Dermis microvascular lymphatic vessel endothelial cell (primary cell): ENCODE results near the gene CDH13. TPM values are rescaled to one million over a fixed set of nuclear protein-coding genes. Genes with fewer than 3 reads are reported as not detected.

Source experiments
- DNase-seq, 2 donors: peaks; one replicate each; pipeline versions ENCODE4 v3.0.0 to v3.0.0-alpha.2; 2010; ENCODE audit warnings: low read depth in 2 of 2
- total RNA-seq: library from RNA; depleted of rRNA; stranded (reverse); fragments of >200 nt; gene quantifications from 2 replicates; pipeline ENCODE4 v1.2.1, GENCODE V29; 2014

The CDH13 gene
- total RNA-seq, 1 donor from 2014 or later, result 68.9 TPM

DNA sequence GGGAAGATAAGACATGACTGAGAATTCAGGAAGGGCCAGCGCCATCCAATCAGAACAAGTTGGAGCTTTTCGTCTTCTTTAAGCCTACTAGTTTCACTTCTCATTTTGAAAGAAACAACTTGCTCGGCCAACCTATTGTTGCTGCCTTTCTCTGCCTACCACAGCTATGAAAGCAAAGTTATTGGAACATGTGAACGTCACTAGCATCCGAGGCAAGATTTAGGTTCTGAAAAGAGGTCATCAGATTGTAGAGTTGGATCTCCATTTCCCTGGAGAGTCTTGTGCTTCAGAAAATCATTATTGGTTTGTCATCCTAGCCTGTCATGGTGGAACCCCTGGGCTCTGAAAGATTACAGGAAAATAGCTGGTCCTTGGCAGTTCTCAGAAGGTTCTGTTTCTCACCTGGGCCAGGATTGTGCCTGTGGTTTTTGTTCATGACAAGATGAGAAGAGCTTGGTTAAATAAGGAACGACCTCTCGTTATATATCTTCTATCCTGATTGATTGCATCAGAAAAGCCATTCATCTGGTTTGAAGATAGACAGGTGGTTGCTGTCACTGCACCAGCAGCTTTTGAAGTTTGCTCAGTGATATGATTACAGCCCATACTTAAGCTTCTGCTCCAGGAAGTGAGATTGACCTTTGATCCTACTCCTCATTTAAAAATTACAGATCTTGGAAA lies 25.3 kb downstream of the CDH13 start:
- no peak for DNase-seq

DNA sequence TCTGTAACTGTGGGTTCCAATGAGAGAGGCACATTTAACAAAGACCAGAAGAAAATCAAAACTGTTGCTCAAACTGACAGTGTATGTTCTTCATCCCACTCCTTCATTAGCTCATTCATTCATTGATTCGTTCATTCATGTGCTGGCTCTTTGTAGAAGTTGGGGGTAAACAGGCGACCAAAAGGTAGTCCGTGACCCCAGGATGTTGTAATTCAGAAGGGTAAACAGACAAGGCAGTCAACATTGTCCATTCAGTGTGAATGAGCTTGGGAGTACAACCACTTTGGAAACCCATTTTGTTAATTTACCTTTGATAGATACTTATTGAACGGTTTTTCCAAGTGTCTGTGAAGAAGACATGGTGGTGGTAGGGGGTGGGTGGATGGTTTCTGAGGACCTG lies 26.1 kb downstream of the CDH13 start:
- DNase-seq, result no peak

DNA sequence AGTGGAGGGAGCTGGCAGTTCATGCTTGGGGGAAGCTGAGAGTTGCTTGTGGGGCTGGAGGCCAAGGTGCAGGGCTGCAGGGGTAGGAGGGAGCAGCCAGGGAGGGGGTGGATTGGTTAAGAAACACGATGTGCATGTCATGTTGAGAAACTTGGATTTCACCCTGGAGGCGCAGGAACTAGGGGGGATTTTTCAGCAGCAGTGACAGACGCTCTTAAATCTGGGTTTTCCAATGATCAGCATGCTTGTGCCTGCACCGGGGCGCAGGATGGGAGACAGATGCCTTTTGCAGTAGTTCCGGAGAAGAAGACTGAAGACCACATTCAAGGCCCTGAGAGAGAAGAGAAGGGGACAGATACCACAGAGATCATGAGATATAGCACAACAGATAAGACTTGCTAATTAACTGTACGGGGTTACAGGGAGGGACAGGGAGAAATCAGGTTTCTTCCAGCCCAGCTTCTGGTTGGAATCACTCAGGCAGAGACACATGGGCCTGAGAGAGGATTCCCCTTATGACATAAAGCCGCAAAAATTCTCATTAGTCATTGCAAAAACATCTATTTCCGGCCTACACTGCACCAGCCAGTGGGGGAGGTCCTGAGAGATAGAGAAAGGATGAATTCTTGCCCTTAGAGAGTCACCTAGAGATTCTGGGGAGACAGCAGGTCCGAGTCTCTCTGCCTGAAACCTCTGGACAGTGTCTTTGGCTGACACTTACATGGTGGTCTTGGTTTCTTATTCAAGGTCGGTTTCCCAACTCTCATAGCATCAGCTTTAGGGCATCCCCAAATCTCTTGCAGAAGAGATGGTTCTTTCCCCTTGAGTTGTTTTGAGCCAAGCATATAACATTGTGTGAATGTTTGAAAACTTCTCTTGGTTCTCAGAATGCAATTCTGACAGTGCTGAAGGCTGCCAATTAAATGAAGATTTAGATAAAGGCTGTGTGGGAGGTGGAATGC lies 27.1 kb downstream of the CDH13 start:
- peak; percentile 69 to 86 for DNase-seq

DNA sequence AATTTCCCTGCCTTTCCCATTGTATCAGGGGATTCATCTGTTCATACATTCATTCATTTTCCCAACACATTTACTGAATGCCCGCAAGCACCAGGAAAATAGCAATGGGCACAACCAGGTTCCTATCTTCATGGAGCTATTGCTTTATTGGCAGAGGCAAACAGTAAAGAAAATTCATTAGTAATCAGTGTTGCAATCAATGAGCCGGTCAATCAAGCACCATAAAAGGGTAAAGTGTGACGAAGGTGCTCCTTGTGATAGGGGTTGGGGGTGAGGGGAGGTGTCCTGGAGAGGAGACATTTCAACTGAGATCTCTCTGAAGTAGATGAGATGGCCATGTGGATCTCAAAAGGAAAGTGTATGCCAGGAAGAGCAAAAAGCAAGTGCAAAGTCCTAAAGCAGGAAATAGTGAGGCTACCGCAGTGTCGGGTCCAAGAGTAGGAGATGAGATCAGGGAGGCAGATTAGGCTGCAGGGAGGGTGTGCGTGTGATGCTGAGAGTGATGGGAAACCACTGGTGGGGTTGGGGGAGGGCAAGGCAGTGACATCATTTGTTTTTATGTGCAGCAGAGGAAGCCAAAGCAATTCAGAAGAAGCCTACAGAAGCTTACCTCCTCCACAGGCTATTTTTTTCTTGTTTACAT lies 28.4 kb downstream of the CDH13 start:
- DNase-seq, result peak in 1 of 2 donors; percentile 82

DNA sequence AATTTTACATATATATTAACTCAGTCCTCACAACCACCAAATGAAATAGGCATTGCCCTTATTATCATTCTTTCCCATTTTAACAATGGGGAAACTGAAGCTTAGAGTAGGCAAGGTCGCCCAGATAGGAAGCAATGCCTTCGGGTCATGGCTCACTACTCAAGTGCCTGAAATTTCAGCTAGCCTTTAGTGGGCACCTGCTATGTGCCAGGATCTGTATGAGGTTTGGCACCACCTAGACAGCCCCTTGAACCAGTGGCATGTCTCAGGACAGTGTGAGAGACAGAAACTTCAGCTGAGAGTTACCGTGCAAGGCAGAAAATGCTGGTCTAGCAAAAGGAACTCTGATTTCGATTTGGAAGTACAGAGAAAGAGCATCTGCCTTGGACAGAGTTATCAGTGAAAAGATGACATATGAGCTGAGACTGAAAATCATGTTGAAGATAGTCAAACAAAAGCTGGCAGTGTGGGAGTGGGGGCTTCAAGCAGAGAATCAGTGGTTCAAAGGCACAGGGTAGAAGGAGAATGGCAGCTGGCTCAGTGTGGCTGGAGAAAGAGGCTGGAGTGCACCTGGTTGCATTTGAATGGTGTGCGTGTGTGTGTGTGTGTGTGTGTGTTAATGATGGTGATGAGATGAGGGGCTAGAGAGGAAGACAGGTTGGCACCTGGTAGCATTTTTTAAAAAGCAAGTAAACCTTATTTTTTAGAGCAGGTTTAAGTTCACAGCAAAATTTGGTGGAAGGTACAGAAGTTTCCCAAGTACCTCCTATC lies 29.1 kb downstream of the CDH13 start:
- DNase-seq, result no peak

DNA sequence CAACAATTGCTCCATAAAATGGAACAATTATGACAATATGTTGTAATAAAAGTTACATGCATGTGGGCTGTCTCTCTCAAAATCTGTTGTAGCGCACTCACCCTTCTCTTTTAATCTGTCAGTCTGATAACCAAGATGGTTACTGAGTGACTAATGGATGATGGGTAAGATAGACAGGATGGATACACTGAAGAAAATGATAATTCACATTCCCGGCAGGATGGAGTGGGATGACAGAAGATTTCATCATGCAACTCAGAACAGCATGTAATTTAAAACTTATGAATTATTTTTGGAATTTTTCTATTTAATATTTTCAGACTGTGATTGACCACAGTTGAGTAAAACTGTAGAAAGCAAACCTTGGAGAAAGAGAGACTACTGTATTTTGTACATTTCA lies 30.5 kb downstream of the CDH13 start:
- no peak for DNase-seq

DNA sequence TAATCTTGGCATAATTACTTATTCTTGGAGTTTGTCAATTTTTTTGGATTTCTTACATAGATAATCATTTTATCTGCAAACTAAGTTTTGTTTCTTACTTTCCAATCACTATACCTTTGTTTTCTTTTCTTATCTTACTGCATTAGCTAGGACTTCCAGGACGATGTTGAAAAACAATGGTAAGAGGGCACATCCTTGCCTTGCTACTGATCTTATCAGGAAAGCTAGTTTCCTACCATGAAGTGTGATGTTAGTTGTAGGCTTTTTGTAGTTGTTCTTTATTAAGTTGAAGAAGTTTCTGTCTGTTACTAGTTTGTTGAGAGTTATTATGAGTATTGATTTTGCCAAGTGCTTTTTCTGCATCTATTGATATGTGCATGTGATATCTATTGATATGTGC lies 31.0 kb downstream of the CDH13 start:
- DNase-seq, result peak in 1 of 2 donors; percentile 41

DNA sequence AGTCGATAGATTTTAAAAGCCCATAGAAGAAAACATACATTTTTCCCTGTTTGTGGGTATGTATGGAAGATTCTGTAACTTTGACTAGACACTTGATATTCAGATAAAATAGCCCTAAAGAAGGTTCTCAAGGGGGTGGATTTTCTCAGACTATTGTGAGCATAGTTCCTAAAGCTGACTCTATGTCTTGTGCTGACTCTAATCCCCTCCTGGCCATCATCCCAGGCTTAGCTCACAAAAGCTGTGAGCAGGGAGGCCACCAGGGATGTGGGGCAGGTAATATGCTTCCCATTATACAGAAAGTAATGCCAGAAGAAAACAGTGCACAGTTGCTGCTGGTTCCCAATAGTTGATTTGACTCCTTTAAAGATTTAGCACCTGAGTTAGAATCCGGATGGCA lies 32.0 kb downstream of the CDH13 start:
- DNase-seq, result no peak

DNA sequence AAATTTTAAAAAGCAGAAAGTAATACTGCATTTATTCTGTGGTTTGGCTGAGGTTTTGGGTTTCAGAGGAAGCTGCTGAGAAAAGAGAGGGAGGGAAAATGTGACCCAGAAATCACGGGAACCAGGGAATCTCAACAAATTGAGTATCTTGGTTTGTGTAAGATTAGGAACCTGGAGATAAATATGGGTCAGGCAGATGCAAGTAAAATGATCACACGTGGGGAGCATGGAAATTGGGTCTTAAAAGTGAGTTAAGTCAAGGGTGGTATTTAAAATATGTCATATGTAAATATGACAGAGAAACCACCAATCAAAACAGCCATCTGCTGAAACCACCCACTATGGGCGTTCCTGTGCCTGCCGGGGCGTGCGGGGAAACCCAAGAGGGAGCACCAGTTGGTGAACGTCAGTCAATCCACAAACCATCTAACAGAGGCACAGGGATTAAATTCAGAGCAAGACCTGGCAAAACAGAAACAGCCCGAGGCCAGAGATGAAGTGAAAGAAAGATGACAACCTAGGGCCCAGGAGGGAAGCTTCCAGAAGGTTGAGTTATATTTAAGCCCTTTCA lies 33.4 kb downstream of the CDH13 start:
- DNase-seq, result no peak

DNA sequence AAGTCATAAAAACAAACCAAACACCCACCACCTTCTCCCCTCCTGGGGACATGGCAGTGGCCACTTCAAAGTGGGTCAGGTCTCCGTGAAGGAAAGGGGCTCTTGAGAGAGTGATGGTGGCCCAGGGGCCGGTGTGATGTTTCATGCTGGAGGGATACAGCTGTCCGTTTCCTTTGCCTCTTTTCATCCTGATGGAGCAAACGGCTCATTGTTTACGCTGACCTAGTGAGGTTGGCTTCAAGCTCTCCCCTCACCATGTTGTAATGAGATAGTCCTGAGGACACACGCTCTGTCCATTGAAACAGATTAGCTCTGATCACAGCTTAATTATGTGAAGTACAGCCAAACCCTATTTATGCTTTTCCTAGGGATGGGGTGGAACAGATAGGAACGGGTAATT lies 34.2 kb downstream of the CDH13 start:
- DNase-seq, result no peak

DNA sequence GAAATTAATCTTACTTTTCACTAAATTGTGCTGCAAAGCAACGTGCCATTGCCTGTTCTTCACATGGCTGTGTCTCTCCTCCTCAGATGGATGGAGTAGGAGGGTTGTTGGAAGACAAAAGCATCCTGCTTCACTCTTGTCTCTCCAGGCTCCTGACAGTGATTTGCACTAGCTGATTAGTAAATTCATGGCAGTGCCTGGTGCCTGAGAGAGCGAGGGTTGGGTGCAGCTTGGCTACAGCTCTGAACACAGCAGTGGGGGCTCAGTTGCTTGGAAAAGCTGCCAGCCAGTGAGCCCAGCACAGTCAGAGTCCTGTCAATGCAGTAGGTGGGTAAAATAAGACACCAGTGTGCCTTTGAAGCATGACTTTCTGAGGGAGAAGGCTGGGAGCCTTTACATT lies 37.4 kb downstream of the CDH13 start:
- DNase-seq, result no peak

DNA sequence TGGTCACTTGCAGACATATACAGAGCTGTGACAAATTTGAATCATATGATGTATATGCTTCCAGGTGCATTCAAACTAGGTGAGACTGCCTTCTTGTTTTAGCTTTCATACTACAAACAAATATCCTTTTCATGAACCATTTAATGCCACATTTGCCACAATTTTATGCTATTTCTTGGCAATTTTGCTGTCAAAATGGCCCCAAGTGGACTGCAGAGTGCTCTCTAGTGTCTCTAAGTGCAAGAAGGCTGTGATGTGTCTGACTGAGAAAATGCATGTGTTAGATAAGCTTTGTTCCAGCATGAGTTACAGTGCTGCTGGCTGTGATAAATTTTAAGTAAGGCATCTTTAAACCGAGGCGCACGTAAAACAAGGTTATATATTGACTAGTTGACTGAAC lies 38.3 kb downstream of the CDH13 start:
- no peak for DNase-seq

DNA sequence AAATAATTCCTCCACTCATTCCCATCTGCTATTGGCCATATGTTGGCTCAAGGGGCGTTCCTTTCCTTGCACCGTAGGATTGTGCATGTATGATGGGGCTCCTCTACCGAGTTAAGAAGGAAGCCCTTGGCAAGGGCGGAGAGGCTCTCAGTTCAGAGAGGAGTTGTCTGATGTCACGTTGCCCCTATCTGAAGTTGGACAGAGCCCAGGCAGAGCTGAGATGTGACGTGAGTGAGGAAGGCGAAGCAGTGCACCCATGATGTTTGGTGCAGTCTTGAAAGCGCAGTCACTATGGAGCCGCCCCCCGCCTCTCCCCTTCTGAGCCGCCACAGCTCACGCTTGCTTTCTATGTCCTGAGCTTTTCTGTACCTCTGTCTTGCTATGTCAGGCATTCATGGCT lies 40.7 kb downstream of the CDH13 start:
- no peak for DNase-seq

DNA sequence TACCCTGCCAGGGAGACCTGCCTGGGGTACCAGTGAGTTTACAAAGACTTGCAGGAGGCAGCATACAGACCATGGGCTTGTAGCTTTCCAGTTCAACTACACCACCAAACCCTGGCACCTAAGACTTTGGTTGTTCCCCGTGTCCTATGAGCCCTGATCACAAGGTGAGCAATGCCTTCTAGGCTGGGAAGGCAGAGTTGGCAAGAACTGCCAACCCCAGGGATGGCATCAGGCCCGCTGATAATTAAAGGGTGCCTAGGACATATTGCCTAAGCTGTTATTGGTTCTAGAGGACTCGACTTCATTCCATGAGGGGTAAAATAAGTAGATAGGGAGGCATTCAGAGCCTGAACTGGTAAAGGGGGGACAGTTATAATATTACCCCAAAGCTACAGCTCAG lies 41.3 kb downstream of the CDH13 start:
- no peak for DNase-seq

DNA sequence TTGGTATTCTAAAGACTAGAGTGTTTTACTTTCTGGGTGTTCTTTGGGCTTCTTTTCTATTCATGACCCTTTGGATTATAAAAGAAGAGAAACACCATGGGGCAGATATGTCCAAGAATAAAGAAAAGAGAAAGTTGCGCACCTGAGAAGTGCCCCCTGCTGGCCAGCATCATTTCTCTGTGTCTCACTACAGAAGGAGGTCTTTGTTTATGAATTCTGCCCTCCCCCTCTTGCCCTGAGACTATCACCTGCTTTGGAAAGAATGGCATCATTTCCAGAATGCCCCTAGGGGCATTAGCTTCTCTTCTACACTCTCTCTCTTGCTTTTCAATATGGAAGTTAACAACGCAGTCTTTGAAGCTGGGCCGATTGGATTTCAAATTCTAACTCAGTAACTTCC lies 45.0 kb downstream of the CDH13 start:
- DNase-seq, result peak in 1 of 2 donors; percentile 22

DNA sequence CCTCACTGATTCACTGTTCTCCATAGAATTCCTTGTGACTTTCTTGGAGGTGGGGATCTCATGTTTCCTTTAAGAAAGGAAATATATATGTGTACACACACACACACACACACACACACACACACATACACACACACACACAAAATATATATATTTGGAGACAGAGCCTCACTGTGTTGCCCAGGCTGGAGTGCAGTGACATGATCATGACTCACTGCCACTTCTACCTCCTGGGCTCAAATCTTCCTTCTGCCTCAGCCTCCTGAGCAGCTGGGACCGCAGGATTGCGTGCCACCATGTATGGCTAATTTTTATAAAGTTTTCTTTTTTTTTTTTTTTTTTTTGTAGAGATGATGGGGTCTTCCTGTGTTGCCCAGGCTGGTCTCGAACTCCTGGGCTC lies 45.9 kb downstream of the CDH13 start:
- no peak for DNase-seq

DNA sequence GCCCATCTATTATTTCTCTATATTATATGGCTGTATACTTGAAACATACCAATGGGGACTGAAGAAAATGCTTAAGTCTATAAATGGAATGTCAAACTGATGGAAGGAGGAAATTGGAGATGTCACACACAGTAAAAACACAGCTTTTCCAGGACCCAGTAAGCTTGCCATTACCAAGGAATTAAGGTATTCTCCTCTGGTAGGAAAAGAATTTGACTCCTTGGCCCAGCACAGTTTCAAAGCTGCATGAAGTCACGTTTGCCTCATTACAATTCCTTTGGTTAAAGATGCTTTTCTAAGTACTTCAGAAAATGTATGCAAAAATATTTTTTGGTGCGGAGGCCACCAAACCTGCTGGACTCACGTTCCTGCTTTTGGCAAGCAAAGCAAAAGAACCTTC lies 48.5 kb downstream of the CDH13 start:
- no peak for DNase-seq

DNA sequence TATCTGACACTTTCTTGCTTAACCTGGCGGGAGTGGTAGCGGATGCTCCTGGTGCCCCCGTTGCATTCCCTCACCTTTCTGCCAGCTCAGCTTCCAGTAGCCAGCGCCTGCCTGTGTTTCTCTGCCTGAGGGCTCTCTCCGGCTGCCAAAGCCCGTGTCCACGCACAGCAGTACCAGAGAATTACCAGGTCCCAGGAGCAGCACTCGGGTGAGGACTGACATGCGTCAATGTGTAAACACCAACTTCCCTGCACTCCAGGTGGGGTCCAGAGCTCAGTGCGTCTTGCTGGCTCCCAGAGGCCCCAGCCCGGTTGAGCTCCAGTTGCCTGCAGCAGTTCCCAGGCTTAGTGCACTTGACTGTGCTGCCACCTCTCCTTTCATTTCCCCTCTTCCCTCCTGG lies 54.8 kb downstream of the CDH13 start:
- no peak for DNase-seq

DNA sequence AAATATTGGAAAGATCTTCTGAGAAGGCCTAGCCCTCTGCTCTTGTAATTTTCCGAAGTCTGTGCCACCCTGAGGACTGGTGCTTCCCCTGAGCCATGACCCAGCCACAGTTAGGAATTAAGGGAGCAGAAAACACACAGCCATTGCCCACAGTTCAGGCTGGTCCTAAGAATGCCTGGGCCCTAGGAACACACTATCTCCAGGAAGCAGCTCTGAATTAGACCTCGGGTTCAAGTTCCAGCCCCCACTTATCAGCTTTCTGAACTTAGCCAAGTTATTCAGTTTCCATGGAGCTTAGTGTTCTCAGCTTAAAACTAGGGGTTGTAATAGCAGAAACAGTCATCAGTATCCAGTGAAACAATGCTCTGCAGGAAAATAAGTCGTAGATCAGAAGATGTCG lies 56.0 kb downstream of the CDH13 start:
- DNase-seq, result peak in 1 of 2 donors; percentile 9

DNA sequence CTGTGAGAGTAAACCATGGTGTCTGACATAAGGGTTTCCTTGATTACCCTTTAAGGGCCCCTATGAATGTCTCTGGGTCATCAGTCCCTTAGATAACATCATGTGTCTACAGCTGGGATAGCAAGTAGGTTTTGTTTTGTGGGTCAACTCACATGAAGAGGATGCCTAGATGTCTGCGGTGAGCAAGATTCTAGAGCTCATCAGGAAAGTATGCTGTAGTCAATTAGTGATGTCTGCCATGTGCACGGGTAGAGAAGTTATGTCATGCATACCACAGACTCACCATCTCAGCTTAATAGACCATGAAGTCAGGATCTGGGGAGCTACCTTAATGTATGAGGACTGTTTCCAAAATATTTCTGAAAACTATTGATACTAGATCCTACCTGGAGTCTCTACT lies 57.5 kb downstream of the CDH13 start:
- DNase-seq, result no peak

DNA sequence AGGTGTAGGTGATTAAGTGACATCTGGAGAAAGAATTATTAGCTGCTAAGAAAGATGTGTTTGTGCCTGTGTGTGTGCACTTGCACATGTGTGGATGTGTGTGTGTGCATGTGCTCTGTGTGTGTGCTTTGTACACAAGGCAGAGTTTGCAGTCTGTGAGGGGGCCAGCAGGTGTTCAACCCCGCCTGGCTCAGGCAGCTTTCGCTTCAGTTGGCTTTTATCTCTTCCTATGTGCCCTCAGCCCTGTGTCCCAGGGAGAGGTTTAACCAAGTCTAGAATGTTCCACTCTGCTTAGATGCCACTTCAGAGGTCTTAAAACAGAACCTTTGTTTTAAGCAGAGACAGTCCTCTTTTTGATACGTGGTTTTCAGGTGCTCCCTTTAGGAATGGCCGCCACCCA lies 58.8 kb downstream of the CDH13 start:
- no peak for DNase-seq
